D341Med (cell line): ENCODE measurements around the gene FGF18.
A peak's percentile ranks its signal among the peaks of the same experiment; 100 is the strongest.

ENCODE experiments used
- DNase-seq: peaks from one replicate; pipeline ENCODE4 v3.0.0; 2012; ENCODE audit warnings: low spot score

The FGF18 gene

GRCh38 chr5:171422902-171423663 is 3.6 kb downstream of the FGF18 start:
- peak; percentile 29 for DNase-seq

GRCh38 chr5:171424726-171425125 is 5.3 kb downstream of the FGF18 start:
- DNase-seq, result peak; percentile 9

- no peak for DNase-seq
Measured at GRCh38 chr5:171425596-171426244, 6.3 kb downstream of the FGF18 start.

- DNase-seq, result no peak
Measured at GRCh38 chr5:171426266-171426665, 6.8 kb downstream of the FGF18 start.

- no peak for DNase-seq
Measured at GRCh38 chr5:171426680-171427079, 7.2 kb downstream of the FGF18 start.

- no peak for DNase-seq
Measured at GRCh38 chr5:171427318-171428167, 8.1 kb downstream of the FGF18 start.

- DNase-seq, result no peak
Measured at GRCh38 chr5:171428168-171428696, 8.8 kb downstream of the FGF18 start.

GRCh38 chr5:171428809-171429542 is 9.5 kb downstream of the FGF18 start:
- no peak for DNase-seq

GRCh38 chr5:171429543-171429910 is 10.1 kb downstream of the FGF18 start:
- no peak for DNase-seq

GRCh38 chr5:171431251-171431777 is 11.9 kb downstream of the FGF18 start:
- no peak for DNase-seq

GRCh38 chr5:171432076-171432475 is 12.6 kb downstream of the FGF18 start:
- DNase-seq, result no peak

GRCh38 chr5:171432583-171433351 is 13.3 kb downstream of the FGF18 start:
- DNase-seq, result no peak

GRCh38 chr5:171433352-171433698 is 13.9 kb downstream of the FGF18 start:
- no peak for DNase-seq

- DNase-seq, result no peak
Measured at GRCh38 chr5:171433982-171434676, 14.7 kb downstream of the FGF18 start.

- DNase-seq, result no peak
Measured at GRCh38 chr5:171434874-171435273, 15.4 kb downstream of the FGF18 start.

- no peak for DNase-seq
Measured at GRCh38 chr5:171435908-171436307, 16.5 kb downstream of the FGF18 start.

- DNase-seq, result no peak
Measured at GRCh38 chr5:171436804-171437285, 17.4 kb downstream of the FGF18 start.

GRCh38 chr5:171437286-171437821 is 17.9 kb downstream of the FGF18 start:
- no peak for DNase-seq

- DNase-seq, result no peak
Measured at GRCh38 chr5:171438738-171439137, 19.3 kb downstream of the FGF18 start.

GRCh38 chr5:171441246-171441791 is 21.9 kb downstream of the FGF18 start:
- no peak for DNase-seq
